HepG2 (cell line): ENCODE data around the gene GLB1L. TPM values are rescaled to one million over a fixed set of nuclear protein-coding genes. Genes with fewer than 3 reads are reported as not detected.

Experiments used
- BCL6 ChIP-seq: IDR thresholded peaks from 2 replicates; pipeline ENCODE4 v1.6.1; 2016; ENCODE audit warnings: missing genetic modification reagents, missing compliant biosample characterization
- PHF5A ChIP-seq: IDR thresholded peaks from one replicate; pipeline ENCODE4 v1.6.1; 2018; ENCODE audit warnings: low read depth, missing genetic modification reagents; ENCODE audit not compliant: unreplicated experiment
- SALL1 ChIP-seq: sonication (generic); formaldehyde crosslinking; IDR thresholded peaks from 2 replicates; pipeline ENCODE4 v1.8.0; 2022; ENCODE audit warnings: mild to moderate bottlenecking, missing genetic modification reagents
- SSRP1 ChIP-seq: IDR thresholded peaks from 2 replicates; pipeline ENCODE4 v1.6.1; 2016; ENCODE audit warnings: control low read depth
- TAF15 ChIP-seq: fragments of 200-400 bp; formaldehyde crosslinking; IDR thresholded peaks from one replicate; pipeline ENCODE4 v1.6.1; 2018; ENCODE audit warnings: mild to moderate bottlenecking, low read depth, low read length; ENCODE audit not compliant: poor library complexity, severe bottlenecking
- TBX2 ChIP-seq: sonication (generic); formaldehyde crosslinking; IDR thresholded peaks from 2 replicates; pipeline ENCODE4 v1.5.0; 2020; ENCODE audit warnings: missing genetic modification reagents, mild to moderate bottlenecking, borderline replicate concordance
- ZKSCAN8 ChIP-seq: IDR thresholded peaks from 2 replicates; pipeline ENCODE4 v1.6.1; 2016; ENCODE audit warnings: borderline replicate concordance, missing genetic modification reagents, missing compliant biosample characterization
- ZNF205 ChIP-seq: IDR thresholded peaks from 2 replicates; pipeline ENCODE4 v1.6.1; 2018; ENCODE audit warnings: missing biosample characterization, missing genetic modification reagents
- ZNF350 ChIP-seq: sonication (generic); formaldehyde crosslinking; IDR thresholded peaks from 2 replicates; pipeline ENCODE4 v1.4.0; 2020; ENCODE audit warnings: mild to moderate bottlenecking, low read depth, missing genetic modification reagents, borderline replicate concordance
- ZNF598 ChIP-seq: sonication (generic); formaldehyde crosslinking; IDR thresholded peaks from 2 replicates; pipeline ENCODE4 v1.5.1; 2020; ENCODE audit warnings: mild to moderate bottlenecking, missing genetic modification reagents, borderline replicate concordance
- ZNF782 ChIP-seq: sonication (generic); formaldehyde crosslinking; IDR thresholded peaks from 2 replicates; pipeline ENCODE4 v1.4.0; 2020; ENCODE audit warnings: missing genetic modification reagents, mild to moderate bottlenecking, borderline replicate concordance
- ZNF891 ChIP-seq: sonication (generic); formaldehyde crosslinking; IDR thresholded peaks from 2 replicates; pipeline ENCODE4 v1.5.0; 2020; ENCODE audit warnings: mild to moderate bottlenecking, missing genetic modification reagents
- polyA plus RNA-seq, 8 experiments: library from polyadenylated mRNA; depleted of rRNA in 3 of 8; stranded (reverse) in 7 of 8; unstranded in 1 of 8; fragments of >200 nt; fragmentation: Illumina TruSeq in 4 of 8; extraction: Trizol in 4 of 8; gene quantifications; 2 replicates each; pipeline versions ENCODE4 v1.2.1 to v1.2.3, GENCODE V29; 2011 to 2016; ENCODE audit warnings: low read depth in 4 of 8, missing spikeins in 1 of 8, mixed read lengths in 1 of 8; ENCODE audit not compliant: insufficient read depth in 1 of 8
- total RNA-seq, 5 experiments: library from RNA; depleted of rRNA; stranded (reverse); fragments of >200 nt; fragmentation: Illumina TruSeq; extraction: Trizol; gene quantifications; 2 replicates each; pipeline ENCODE4 v1.2.3, GENCODE V29; 2016; ENCODE audit warnings: low read depth in 1 of 5
- TF ChIP-seq, protein P1 (sequence below): sonication (generic); formaldehyde crosslinking; IDR thresholded peaks from 2 replicates; pipeline ENCODE4 v1.5.0; 2020; ENCODE audit warnings: mild to moderate bottlenecking, missing genetic modification reagents
- TF ChIP-seq, protein P2 (sequence below): fragments of 450-650 bp; IDR thresholded peaks from 2 replicates; pipeline ENCODE4 v1.6.1; 2017
- TF ChIP-seq, protein P3 (sequence below): sonication (generic); formaldehyde crosslinking; IDR thresholded peaks from 2 replicates; pipeline ENCODE4 v1.9.0; 2021; ENCODE audit warnings: mild to moderate bottlenecking, missing genetic modification reagents
- TF ChIP-seq, protein P4 (sequence below): sonication (generic); formaldehyde crosslinking; IDR thresholded peaks from 2 replicates; pipeline ENCODE4 v1.8.0; 2022; ENCODE audit warnings: mild to moderate bottlenecking, missing genetic modification reagents; ENCODE audit not compliant: insufficient replicate concordance

GLB1L gene
- total and polyA plus RNA-seq, 2 of the 13 experiments (the other 11 are each of a cell fraction or from before 2014, with no cell fraction given), result 6.8 to 7.3 TPM

DNA sequence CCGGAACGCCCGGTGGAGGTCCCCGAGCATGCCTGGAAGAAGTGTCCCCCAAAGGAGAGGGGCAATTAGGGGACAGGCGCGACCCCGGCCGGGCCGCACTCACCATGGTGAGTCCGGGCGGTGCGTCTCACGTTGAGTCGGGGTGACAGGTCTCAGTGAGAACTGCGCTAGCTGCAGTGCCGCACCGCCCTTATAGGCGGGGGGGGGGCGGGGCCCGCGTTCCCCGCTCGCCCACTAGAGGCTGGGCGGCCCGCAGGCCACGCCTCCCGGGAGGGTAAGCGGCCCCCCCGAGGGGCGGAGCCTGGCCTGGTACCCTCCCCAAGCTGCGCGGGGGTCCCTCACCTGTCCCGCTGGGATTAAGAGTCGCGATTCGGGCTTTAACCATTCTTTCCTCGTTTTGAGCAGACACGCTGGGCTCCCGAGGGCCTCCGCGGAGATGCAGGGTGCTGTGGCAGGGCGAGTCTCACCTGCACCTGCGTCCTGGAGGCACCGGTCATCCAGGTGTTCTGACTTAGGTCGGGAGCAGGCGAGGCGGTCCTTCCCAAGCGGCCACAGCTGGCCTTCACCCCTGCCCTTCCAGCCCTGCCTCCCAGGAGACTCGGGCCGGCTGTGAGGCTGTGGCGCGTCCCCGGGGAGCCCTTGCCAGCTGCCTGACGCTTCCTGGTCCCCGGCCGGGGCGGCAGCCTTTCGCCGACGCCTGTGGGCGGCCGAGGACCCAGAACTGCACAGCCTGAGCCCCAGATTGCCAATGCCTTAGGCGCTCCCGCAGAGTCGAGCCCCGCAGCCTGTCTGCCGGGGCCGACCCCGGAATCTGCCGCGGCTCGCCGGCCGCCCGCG is 8.7 kb upstream of the GLB1L start, which contains the start of gene TUBA4A (continued):
- TF ChIP-seq PHF5A (CRISPR knock-in tag) (no peak), BCL6 (no peak), ZNF598 (0 out of 2 replicates have a peak, but pooled peaks have one; percentile 91), SSRP1 (no peak), TBX2 (CRISPR knock-in tag) (peak; percentile 64; the same call in 1 of the 2 replicates), ZNF891 (CRISPR knock-in tag) (peak; percentile 75; the same call in 1 of the 2 replicates), ZNF782 (peak; percentile 64), SALL1 (CRISPR knock-in tag) (no peak; the same call in 1 of the 2 replicates), ZNF205 (CRISPR knock-in tag) (no peak), TAF15 (peak; percentile 65), ZNF350 (CRISPR knock-in tag) (no peak), ZKSCAN8 (0 out of 2 replicates have a peak, but pooled peaks have one; percentile 29)
- TF ChIP-seq, protein P1, sequence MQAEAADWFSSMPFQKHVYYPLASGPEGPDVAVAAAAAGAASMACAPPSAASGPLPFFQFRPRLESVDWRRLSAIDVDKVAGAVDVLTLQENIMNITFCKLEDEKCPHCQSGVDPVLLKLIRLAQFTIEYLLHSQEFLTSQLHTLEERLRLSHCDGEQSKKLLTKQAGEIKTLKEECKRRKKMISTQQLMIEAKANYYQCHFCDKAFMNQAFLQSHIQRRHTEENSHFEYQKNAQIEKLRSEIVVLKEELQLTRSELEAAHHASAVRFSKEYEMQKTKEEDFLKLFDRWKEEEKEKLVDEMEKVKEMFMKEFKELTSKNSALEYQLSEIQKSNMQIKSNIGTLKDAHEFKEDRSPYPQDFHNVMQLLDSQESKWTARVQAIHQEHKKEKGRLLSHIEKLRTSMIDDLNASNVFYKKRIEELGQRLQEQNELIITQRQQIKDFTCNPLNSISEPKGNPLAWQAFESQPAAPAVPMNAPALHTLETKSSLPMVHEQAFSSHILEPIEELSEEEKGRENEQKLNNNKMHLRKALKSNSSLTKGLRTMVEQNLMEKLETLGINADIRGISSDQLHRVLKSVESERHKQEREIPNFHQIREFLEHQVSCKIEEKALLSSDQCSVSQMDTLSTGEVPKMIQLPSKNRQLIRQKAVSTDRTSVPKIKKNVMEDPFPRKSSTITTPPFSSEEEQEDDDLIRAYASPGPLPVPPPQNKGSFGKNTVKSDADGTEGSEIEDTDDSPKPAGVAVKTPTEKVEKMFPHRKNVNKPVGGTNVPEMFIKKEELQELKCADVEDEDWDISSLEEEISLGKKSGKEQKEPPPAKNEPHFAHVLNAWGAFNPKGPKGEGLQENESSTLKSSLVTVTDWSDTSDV (CRISPR knock-in tag), result peak; percentile 67; the same call in 1 of the 2 replicates
- TF ChIP-seq, protein P2, sequence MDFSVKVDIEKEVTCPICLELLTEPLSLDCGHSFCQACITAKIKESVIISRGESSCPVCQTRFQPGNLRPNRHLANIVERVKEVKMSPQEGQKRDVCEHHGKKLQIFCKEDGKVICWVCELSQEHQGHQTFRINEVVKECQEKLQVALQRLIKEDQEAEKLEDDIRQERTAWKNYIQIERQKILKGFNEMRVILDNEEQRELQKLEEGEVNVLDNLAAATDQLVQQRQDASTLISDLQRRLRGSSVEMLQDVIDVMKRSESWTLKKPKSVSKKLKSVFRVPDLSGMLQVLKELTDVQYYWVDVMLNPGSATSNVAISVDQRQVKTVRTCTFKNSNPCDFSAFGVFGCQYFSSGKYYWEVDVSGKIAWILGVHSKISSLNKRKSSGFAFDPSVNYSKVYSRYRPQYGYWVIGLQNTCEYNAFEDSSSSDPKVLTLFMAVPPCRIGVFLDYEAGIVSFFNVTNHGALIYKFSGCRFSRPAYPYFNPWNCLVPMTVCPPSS, result no peak
- TF ChIP-seq, protein P3, sequence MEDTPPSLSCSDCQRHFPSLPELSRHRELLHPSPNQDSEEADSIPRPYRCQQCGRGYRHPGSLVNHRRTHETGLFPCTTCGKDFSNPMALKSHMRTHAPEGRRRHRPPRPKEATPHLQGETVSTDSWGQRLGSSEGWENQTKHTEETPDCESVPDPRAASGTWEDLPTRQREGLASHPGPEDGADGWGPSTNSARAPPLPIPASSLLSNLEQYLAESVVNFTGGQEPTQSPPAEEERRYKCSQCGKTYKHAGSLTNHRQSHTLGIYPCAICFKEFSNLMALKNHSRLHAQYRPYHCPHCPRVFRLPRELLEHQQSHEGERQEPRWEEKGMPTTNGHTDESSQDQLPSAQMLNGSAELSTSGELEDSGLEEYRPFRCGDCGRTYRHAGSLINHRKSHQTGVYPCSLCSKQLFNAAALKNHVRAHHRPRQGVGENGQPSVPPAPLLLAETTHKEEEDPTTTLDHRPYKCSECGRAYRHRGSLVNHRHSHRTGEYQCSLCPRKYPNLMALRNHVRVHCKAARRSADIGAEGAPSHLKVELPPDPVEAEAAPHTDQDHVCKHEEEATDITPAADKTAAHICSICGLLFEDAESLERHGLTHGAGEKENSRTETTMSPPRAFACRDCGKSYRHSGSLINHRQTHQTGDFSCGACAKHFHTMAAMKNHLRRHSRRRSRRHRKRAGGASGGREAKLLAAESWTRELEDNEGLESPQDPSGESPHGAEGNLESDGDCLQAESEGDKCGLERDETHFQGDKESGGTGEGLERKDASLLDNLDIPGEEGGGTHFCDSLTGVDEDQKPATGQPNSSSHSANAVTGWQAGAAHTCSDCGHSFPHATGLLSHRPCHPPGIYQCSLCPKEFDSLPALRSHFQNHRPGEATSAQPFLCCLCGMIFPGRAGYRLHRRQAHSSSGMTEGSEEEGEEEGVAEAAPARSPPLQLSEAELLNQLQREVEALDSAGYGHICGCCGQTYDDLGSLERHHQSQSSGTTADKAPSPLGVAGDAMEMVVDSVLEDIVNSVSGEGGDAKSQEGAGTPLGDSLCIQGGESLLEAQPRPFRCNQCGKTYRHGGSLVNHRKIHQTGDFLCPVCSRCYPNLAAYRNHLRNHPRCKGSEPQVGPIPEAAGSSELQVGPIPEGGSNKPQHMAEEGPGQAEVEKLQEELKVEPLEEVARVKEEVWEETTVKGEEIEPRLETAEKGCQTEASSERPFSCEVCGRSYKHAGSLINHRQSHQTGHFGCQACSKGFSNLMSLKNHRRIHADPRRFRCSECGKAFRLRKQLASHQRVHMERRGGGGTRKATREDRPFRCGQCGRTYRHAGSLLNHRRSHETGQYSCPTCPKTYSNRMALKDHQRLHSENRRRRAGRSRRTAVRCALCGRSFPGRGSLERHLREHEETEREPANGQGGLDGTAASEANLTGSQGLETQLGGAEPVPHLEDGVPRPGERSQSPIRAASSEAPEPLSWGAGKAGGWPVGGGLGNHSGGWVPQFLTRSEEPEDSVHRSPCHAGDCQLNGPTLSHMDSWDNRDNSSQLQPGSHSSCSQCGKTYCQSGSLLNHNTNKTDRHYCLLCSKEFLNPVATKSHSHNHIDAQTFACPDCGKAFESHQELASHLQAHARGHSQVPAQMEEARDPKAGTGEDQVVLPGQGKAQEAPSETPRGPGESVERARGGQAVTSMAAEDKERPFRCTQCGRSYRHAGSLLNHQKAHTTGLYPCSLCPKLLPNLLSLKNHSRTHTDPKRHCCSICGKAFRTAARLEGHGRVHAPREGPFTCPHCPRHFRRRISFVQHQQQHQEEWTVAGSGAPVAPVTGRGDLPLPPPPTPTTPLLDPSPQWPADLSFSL (CRISPR knock-in tag), result no peak
- TF ChIP-seq, protein P4, sequence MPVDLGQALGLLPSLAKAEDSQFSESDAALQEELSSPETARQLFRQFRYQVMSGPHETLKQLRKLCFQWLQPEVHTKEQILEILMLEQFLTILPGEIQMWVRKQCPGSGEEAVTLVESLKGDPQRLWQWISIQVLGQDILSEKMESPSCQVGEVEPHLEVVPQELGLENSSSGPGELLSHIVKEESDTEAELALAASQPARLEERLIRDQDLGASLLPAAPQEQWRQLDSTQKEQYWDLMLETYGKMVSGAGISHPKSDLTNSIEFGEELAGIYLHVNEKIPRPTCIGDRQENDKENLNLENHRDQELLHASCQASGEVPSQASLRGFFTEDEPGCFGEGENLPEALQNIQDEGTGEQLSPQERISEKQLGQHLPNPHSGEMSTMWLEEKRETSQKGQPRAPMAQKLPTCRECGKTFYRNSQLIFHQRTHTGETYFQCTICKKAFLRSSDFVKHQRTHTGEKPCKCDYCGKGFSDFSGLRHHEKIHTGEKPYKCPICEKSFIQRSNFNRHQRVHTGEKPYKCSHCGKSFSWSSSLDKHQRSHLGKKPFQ, result peak; percentile 71
